DOHH2 (cell line): ENCODE results near the gene HCRTR1.

Source experiments
- EZH2phosphoT487 ChIP-seq: fragments of 200-600 bp; sonication (generic); IDR thresholded peaks from 2 replicates; pipeline ENCODE4 v1.6.1; 2017; ENCODE audit warnings: borderline replicate concordance, mild to moderate bottlenecking, antibody characterized with exemption, low read length, moderate library complexity, mixed read lengths
- TF ChIP-seq, protein P1 (sequence below): fragments of 200-600 bp; sonication (generic); IDR thresholded peaks from one replicate; pipeline ENCODE4 v1.5.1; 2014; ENCODE audit warnings: antibody characterized with exemption, mild to moderate bottlenecking, low read depth, low read length; ENCODE audit not compliant: poor library complexity, severe bottlenecking

DNA sequence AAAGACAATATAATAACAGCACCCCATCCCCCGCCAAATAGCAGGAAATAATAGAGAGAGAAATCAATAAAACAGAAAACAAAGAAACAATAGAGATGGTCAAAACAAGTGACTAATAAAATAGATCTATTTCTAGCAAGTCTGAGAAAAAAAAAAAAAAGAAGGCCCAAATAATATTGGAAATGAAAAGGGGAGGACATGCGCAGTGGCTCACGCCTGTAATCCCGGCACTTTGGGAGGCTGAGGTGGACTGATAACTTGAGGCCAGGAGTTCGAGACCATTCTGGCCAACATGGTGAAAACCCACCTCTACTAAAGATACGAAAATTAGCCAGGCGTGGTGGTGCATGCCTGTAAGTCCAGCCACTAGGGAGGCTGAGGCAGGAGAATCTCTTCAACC, 18.5 kb upstream of the HCRTR1 start:
- TF ChIP-seq, protein P1, sequence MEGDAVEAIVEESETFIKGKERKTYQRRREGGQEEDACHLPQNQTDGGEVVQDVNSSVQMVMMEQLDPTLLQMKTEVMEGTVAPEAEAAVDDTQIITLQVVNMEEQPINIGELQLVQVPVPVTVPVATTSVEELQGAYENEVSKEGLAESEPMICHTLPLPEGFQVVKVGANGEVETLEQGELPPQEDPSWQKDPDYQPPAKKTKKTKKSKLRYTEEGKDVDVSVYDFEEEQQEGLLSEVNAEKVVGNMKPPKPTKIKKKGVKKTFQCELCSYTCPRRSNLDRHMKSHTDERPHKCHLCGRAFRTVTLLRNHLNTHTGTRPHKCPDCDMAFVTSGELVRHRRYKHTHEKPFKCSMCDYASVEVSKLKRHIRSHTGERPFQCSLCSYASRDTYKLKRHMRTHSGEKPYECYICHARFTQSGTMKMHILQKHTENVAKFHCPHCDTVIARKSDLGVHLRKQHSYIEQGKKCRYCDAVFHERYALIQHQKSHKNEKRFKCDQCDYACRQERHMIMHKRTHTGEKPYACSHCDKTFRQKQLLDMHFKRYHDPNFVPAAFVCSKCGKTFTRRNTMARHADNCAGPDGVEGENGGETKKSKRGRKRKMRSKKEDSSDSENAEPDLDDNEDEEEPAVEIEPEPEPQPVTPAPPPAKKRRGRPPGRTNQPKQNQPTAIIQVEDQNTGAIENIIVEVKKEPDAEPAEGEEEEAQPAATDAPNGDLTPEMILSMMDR = no peak
- TF ChIP-seq EZH2phosphoT487 = no peak
